GM10266 (cell line): Measurements from ENCODE around the gene STRADA.

Experiments used
- DNase-seq: peaks from one replicate; pipeline ENCODE4 v3.0.0; 2012; ENCODE audit errors: extremely low spot score
- TF ChIP-seq, protein P1 (sequence below): IDR thresholded peaks from 2 replicates; pipeline ENCODE4 v1.5.1; 2012; ENCODE audit warnings: mild to moderate bottlenecking, low read depth; ENCODE audit not compliant: control insufficient read depth, insufficient read depth; ENCODE audit errors: missing control alignments

The STRADA gene

DNA sequence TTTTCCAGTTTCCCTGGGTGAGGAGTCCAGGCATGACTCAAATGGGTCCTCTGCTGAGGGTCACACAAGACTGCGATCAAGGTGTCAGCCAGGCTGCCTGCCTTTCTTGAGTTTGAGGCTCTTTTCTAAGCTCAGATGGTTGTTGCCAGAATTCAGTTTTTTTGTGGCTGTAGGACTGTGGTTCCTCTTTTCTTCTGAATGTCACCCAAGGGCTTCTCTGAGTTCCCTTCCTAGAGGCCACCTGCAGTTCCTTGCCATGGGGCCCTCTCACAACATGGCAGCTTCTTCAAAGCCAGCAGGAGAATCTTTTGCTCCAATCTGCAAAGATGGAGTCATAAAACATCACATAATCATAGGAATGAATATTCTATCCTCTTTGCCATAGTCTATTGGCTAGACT, 59.2 kb downstream of the STRADA start:
- no peak for DNase-seq
- TF ChIP-seq, protein P1, sequence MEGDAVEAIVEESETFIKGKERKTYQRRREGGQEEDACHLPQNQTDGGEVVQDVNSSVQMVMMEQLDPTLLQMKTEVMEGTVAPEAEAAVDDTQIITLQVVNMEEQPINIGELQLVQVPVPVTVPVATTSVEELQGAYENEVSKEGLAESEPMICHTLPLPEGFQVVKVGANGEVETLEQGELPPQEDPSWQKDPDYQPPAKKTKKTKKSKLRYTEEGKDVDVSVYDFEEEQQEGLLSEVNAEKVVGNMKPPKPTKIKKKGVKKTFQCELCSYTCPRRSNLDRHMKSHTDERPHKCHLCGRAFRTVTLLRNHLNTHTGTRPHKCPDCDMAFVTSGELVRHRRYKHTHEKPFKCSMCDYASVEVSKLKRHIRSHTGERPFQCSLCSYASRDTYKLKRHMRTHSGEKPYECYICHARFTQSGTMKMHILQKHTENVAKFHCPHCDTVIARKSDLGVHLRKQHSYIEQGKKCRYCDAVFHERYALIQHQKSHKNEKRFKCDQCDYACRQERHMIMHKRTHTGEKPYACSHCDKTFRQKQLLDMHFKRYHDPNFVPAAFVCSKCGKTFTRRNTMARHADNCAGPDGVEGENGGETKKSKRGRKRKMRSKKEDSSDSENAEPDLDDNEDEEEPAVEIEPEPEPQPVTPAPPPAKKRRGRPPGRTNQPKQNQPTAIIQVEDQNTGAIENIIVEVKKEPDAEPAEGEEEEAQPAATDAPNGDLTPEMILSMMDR: no peak

- DNase-seq: no peak
- TF ChIP-seq, protein P1: no peak
These were observed 60.1 kb downstream of the STRADA start for GRCh38 chr17:63681530-63681929.

- TF ChIP-seq, protein P1: no peak
- no peak for DNase-seq
These were observed 60.9 kb downstream of the STRADA start for GRCh38 chr17:63680700-63681099.

GRCh38 chr17:63679214-63679613, 62.4 kb downstream of the STRADA start:
- TF ChIP-seq, protein P1: no peak
- DNase-seq: no peak

DNA sequence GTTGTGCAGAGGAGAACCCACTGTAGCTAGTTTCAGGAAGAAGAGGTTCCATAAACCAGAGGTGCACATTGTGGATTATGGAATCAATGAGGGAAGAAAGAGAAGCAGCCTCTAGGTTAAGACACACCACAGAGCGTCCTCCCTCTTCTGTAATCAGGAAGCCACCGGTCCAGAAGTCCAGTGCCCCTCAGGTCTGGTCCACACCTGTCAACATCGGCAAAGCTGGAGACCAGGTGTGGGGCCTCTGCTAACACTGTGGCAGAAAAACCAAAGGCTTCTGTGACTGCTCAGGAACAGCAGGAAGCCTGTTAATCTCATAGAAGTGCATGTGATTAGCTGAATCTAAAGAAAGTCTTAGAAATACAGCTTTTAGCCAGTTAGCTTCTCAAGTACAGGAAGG, 65.0 kb downstream of the STRADA start:
- TF ChIP-seq, protein P1: no peak
- no peak for DNase-seq

DNA sequence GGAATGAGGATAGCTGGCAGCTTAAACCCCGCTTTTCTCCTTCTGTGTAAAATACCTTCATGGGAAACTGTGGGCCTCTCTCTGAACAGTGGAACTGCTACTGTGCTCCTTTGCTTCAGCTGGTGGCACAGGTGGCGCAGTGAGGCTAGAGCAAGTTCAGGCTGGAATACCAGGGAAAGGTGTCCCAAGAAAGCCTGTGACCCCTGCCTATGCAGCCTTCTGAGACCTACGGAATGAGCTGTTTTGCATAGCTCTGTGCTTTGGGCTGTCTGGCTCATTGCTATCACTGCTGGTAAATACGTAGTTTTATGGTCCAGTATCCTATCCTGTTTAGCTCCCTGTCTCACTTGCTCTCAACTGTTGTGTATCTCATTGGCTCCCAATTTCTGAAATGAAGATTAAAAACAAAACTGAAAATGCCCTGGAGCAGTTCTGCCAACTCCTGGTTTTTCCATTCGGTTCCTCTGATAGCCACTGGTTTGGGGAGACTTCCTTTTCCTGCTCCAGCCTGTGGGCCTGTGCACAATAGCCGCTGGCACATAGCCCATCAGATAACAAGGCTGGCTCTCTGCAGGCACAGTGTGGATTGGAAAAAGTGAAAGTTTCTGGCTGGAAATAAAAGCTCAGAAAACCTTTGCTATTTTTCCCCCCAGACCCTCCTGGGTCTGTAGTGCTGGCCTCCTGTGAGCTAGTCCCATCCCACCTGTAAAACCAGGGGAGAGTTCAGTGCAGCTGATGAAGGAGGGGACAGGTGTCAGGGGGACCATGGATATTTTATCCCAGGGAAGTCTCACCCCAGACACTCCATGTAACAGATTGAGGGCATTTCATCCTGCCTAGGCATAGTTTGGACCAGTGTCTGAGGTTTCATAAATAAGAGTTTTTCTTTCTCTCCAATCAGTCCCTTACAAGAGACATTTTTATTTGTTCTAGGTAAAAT, 65.7 kb downstream of the STRADA start:
- TF ChIP-seq, protein P1: no peak
- no peak for DNase-seq

GRCh38 chr17:63675231-63675606, 66.4 kb downstream of the STRADA start:
- no peak for DNase-seq

More at GRCh38 chr17:63675231-63675606, 66.4 kb downstream of the STRADA start:
- TF ChIP-seq, protein P1: no peak
